PFSK-1 (cell line): Measurements from ENCODE around the gene CIAO3.

Experiments used
- FOXP2 ChIP-seq: optimal IDR thresholded peaks from 2 replicates; pipeline ENCODE3; 2011; ENCODE audit warnings: borderline replicate concordance, control low read depth, inconsistent platforms; ENCODE audit not compliant: insufficient read depth; ENCODE audit errors: extremely low read length, extremely low read depth
- POLR2AphosphoS5 ChIP-seq: IDR thresholded peaks from 2 replicates; pipeline ENCODE4 v1.6.1; 2012; ENCODE audit warnings: low read depth, mild to moderate bottlenecking, control low read depth, low read length, moderate library complexity
- REST ChIP-seq, 2 experiments: IDR thresholded peaks; 2 replicates each; pipeline versions ENCODE4 v1.6.1 to v1.8.0; 2011 to 2012; ENCODE audit warnings: low read depth in 2 of 2, low read length in 2 of 2, control low read depth in 1 of 2, inconsistent platforms in 1 of 2, mild to moderate bottlenecking in 1 of 2, moderate library complexity in 1 of 2; ENCODE audit not compliant: insufficient read depth in 1 of 2
- SIN3A ChIP-seq: IDR thresholded peaks from 2 replicates; pipeline ENCODE4 v1.6.1; 2012; ENCODE audit warnings: mild to moderate bottlenecking, low read length, moderate library complexity, borderline replicate concordance; ENCODE audit not compliant: insufficient read depth
- TAF1 ChIP-seq: IDR thresholded peaks from 2 replicates; pipeline ENCODE4 v1.6.1; 2012; ENCODE audit warnings: low read length, control low read depth, borderline replicate concordance; ENCODE audit not compliant: insufficient read depth

CIAO3 gene

GRCh38 chr16:681746-682427, 58.9 kb downstream of the CIAO3 start:
- TF ChIP-seq SIN3A (no peak), POLR2AphosphoS5 (no peak), FOXP2 (no peak), REST (IDR thresholded peaks at IDR 0.05; ENCODE audit: insufficient read depth in 1 of 2, low read depth in 2 of 2, low read length in 2 of 2) (no peak), TAF1 (no peak)

GRCh38 chr16:680967-681745, 59.6 kb downstream of the CIAO3 start:
- TF ChIP-seq TAF1: no peak
- TF ChIP-seq SIN3A: 0 out of 2 replicates have a peak, but pooled peaks have one; percentile 24

GRCh38 chr16:680625-680945, 60.2 kb downstream of the CIAO3 start:
- TF ChIP-seq POLR2AphosphoS5: no peak

GRCh38 chr16:679814-680624, 60.8 kb downstream of the CIAO3 start, which contains the start of gene STUB1:
STUB1 (plus strand) TSS chr16:680410; CDS start chr16:680526, 116 bp downstream.
- no peak for TF ChIP-seq POLR2AphosphoS5
- no peak for TF ChIP-seq FOXP2
- no peak for TF ChIP-seq TAF1
- no peak for TF ChIP-seq REST (IDR thresholded peaks at IDR 0.05; ENCODE audit: insufficient read depth in 1 of 2, low read depth in 2 of 2, low read length in 2 of 2)
- TF ChIP-seq SIN3A: no peak
